Measurements from ENCODE around the gene INSIG1.

Gene INSIG1

DNA sequence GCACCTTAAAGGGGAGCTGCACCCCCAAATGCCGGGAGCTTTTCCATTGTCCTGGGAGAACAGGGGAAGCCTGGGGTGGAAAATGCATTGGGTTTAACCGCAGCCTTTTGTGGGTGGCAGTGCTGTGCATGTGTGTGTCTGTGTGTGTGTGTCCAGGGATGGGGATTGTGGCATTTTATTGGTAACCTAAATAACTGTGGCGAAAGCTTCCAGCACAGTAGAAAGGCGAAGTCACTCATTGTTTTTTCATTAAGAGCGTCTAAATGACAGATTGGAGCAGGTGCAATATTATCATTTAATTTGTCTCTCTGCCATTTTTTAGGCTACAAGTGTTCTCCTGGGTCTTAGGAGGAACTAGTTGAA is 55.1 kb downstream of the INSIG1 start:
- DNase-seq: no peak

DNA sequence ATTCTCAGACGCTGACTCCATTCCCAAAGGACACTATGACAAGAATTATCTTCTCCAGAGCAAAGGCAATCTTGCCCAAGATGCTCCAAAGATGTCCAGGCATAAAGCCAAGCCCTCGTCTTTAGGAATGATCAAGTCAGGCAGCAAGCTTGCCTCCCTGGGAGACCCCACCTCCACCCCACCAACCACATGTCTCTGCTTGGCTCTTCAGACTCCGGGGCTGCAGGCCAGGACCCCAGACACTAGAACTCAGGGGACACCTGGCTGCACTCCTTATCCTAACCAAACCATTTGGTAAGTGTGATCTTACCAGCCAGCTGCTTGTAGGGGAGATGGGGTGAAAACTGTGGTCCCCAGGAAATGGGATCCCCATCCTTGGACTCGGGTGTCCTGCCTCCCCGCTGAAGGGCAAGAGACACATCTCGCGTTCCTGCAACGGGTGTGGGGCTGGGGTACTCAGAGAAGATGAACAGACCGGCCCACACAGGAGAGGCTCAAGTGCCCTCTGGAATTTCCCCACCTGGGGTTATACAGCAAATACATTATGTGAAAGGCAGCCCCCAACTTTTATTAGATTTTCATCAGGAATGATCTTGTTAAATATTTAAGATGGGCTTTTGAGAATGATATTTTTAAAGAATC is 55.7 kb downstream of the INSIG1 start:
- no peak for DNase-seq

DNA sequence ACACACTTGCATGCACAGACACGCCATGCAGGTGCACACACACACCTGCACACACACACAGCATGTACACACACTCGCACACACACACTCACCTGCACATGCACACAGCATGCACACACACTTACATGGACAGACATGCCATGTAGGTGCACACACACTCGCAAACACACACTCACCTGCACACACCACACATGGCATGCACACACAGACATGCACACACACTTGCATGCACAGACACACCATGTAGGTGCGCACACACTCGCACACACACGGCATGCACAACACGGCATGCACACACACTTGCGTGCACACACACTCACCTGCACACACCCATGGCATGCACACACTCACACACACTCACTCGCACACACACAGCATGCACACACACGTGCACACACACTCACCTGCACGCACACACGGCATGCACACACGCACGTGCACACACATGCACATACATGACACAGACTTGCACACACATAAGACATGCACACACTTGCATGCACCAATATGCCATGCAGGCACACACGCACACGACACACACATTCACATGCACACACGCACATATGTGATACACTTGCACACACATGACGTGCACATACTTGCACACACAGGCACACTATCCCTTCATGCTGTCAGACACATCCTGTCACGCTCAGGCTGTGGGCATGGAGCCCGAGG is 56.8 kb downstream of the INSIG1 start:
- DNase-seq: no peak

DNA sequence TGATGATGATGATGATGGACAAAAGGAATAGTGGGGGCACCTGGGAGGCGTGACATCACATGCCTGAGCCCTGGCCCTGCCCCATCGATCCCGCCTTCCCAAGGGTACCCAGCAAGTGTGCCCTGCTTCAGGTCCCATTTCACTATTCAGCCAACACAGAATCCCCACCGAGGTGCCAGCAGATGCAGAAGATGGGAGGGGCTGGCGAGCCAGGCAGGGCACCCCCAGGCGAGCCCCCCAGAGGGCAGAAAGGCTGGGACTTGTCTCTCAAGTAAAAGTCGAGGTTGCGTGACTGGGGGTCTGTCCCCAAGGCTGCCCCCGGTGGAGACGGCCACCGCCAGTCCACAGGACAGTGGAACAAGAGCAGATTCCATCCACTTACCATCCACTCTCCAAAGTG is 57.5 kb downstream of the INSIG1 start:
- DNase-seq: no peak

DNA sequence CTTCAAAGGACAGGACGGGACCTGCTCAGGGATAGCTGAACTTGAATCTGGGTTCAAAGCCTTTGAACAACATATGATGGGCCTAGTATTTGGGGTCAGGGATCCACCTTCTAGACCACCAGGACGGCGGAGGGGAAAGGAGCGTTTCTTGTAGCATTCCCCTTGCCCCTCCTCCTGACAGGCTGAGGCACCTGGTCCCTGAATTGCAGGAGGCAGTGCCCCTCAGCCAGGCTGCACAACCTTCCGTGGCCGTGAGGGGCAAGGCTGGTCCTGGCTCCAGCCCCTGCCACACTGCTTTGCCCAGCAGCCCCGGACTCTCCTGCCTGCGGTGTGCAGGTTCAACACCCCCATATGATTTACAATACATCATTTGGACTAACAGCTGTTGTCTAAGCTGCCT is 58.1 kb downstream of the INSIG1 start:
- DNase-seq: no peak

DNA sequence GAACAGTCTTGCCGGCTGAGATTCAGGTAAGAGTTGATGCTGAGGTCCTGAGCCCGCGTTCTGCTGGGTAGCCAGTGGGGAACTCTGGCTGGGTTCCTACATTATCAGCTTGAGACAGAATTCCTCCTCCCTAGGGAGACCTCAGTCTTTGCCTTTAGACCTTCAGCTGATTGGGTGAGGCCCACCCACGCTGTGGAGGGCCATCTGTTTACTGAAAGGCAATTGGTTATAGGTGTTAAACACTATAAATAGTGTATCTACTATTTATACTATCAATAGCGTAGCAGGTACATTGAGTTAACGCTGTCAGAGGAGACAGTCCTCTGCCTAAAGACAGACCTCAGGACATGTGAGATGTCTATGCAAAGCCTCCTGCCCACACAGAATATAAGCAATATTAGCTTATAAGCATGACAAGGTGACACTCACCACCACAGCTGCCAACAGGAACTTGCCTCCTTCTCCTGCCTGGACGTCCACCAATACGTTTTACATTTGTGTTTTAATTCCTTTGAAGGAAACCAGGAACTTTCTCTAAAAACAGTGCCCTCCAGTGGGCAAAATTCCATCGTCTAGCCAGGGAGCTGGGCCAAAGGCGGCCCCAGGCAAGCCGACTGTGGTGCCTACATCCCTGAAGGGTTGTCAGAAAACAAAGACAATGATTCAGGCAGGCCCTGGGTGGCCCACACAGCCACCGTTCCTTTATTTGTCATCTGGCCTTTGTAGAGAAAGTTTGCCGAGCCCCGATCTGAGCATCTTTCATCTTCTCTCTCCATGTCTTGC is 58.8 kb downstream of the INSIG1 start:
- peak; percentile 36 for DNase-seq

DNA sequence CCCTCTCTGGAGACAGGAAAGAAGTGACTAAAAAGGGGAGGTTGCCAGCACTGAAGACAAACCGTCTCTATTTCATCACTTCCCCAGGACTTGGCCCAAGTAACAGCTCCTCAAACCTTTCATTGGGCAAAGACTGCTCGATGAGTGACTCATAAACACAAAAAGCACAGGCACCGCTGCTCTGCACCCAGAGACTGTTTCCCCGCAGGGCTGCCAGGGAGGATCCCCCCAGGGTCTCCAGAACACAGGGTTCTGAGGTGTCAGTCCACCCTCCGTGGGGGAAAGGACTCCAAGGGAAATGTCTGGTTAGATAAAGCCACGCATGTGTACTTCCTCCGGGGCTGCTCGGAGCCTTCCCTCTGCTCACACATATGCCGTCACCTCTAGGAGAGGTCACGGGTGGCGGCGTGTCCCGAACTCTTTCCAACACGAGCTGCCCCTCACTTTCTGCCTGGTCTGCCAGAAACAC is 59.9 kb downstream of the INSIG1 start:
- DNase-seq: no peak

DNA sequence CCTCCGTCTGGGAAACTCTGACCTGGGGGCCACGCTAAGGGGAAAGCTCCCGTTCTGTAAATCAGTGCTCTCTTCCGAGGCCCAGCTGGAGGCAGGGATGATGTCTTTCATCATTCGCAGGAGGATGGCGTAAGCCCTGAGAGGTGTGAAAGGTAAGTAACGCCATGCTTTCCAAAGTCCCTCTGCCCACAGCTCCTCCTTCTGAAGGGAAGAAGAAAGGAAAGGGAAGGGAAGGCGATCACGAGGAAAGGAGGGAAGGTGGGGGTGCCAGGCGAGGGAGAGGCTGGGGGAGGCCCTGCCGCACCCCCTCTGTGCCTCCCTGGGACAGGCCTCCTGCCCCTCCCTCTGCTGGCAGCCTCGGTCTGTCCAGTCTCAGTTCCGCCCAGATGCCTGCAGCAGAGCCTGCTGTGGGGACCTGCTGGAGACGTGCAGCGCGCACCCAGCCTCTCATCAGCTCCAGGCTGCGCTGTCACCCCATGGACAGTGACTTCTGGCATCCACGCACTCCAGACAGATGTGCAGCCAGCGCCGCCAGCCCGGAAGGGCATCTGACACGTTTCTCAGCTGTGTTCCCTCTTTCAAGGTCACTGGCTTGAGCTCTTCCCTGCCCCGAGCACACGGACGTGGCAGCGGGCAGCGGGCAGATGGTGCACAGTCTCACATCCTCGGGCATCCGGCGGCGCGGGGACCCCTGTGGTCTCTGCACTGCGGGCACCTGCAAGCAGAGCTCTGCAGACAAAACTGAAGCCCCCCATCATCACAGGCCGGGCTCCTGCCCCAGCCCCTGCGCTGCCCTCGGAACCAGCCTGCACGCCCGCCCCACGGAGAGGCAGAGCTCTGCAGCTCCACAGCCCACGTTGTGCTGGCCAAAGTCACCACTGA is 60.6 kb downstream of the INSIG1 start:
- DNase-seq: no peak

DNA sequence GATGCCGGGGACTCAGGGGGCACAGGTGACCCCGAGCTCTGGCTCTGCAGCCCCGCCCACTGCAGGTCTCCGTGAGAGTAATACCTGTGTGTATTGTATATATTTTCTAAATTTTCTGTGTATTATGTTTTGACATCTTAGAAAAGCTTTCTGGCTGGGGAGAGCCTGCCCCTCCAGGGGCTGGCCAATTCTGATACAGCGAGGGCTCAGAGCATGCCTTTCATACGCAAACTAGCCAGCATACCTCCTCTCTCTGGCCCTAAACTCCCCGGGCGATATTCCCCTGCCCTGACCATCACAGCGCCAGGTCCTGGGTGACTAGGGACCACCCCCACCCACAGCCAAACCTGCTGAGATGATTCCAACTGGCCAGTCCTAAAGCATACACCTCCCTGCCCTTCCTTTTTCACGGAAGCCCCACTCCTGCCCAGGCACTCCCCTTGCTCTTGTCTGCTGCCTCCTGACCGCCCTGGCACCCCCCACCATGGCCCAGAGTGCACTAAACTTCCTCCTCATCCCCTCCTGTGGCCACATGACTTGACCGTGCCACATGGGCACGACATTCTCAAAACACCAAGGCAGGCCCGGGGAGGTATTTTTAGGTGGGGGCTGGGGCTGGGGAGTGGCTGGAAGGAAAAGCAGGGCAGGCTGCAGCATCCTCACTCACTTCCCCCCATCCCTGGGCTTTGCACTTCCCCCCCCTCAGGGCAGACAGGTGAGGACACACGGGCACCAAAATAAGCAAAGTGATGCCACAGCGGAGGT is 61.5 kb downstream of the INSIG1 start:
- no peak for DNase-seq
